Measurements from ENCODE around the gene TMEM117. TPM values are rescaled to one million over a fixed set of nuclear protein-coding genes. Genes with fewer than 3 reads are reported as not detected.
"Not testable (repeated sequence)": the region's sequence is repeated elsewhere in the genome, so short reads cannot be mapped to it uniquely, and the experiment has no call there.

The TMEM117 gene
- total and polyA plus RNA-seq, 8 donors, result 1.9 to 52.5 (median 8.0) TPM

GRCh38 chr12:44247588-44247987 is 411.7 kb downstream of the TMEM117 start:
- TF ChIP-seq POLR2A (IDR thresholded peaks at IDR 0.05) (no peak), CTCF (IDR thresholded peaks at IDR 0.05) (no peak), POLR2AphosphoS5 (IDR thresholded peaks at IDR 0.05) (no peak), EP300 (IDR thresholded peaks at IDR 0.05) (no peak)
- H3K9me3 ChIP-seq, result peaks cover 0 to 6% (median 3%) of the 10 kb centered on the region in 4 donors
- intact Hi-C loops (cut with DNase I; ENCODE audit: low total_unique reads), result no loop called here
- no peaks in the 10 kb centered on the region for H3K4me1 ChIP-seq
- no peaks in the 10 kb centered on the region for H3K36me3 ChIP-seq
- H3K4me3 ChIP-seq, result no peak overlapping the region
- WGBS, 5 donors, result 66 to 80% (median 80%) methylated on average over 3 to 4 of the region's 4 CpGs
- H3K27ac ChIP-seq, result no peak overlapping the region
- no peak for DNase-seq
- no peaks in the 10 kb centered on the region for H3K27me3 ChIP-seq

- no peak for DNase-seq
- H3K27me3 ChIP-seq, result no peaks in the 10 kb centered on the region
- no peaks in the 10 kb centered on the region for H3K4me1 ChIP-seq
- H3K4me3 ChIP-seq, result no peak overlapping the region
- H3K36me3 ChIP-seq, result no peaks in the 10 kb centered on the region
- 94 to 100% (median 97%) methylated on average over 4 of the region's 4 CpGs for WGBS, 5 donors
- no peak for TF ChIP-seq POLR2AphosphoS5 (IDR thresholded peaks at IDR 0.05)
- no peak for TF ChIP-seq POLR2A (IDR thresholded peaks at IDR 0.05)
- TF ChIP-seq CTCF (IDR thresholded peaks at IDR 0.05), result no peak
- no peak for TF ChIP-seq EP300 (IDR thresholded peaks at IDR 0.05)
- peaks cover 0 to 6% (median 3%) of the 10 kb centered on the region in 4 donors for H3K9me3 ChIP-seq
- intact Hi-C loops (cut with DNase I; ENCODE audit: low total_unique reads), result no loop called here
- no peak overlapping the region for H3K27ac ChIP-seq
Observed at GRCh38 chr12:44248436-44248835, 412.6 kb downstream of the TMEM117 start.

- H3K9me3 ChIP-seq; H3K4me3 ChIP-seq; H3K27me3 ChIP-seq; intact Hi-C loops (cut with DNase I; ENCODE audit: low total_unique reads); H3K4me1 ChIP-seq; DNase-seq; H3K36me3 ChIP-seq; H3K27ac ChIP-seq: not testable (repeated sequence)
- 85 to 100% (median 96%) methylated on average over 1 of the region's 1 CpG for WGBS, 5 donors
Observed at GRCh38 chr12:44250440-44250839, 414.6 kb downstream of the TMEM117 start.

- H3K4me3 ChIP-seq, result no peak overlapping the region
- no peaks in the 10 kb centered on the region for H3K27me3 ChIP-seq
- H3K9me3 ChIP-seq, result peaks cover 0 to 6% (median 1%) of the 10 kb centered on the region in 4 donors
- no peaks in the 10 kb centered on the region for H3K4me1 ChIP-seq
- DNase-seq, result no peak
- intact Hi-C loops (cut with DNase I; ENCODE audit: low total_unique reads), result no loop called here
- H3K27ac ChIP-seq, result no peak overlapping the region
- H3K36me3 ChIP-seq, result no peaks in the 10 kb centered on the region
- 58 to 82% (median 75%) methylated on average over 2 of the region's 2 CpGs for WGBS, 5 donors
- TF ChIP-seq POLR2AphosphoS5 (IDR thresholded peaks at IDR 0.05) (no peak), EP300 (IDR thresholded peaks at IDR 0.05) (no peak)
Observed at GRCh38 chr12:44253338-44253856, 417.5 kb downstream of the TMEM117 start.

GRCh38 chr12:44258246-44258645 is 422.4 kb downstream of the TMEM117 start:
- Histone ChIP-seq H3K36me3 (no peaks in the 10 kb centered on the region), H3K4me3 (no peak overlapping the region), H3K27ac (no peak overlapping the region), H3K9me3 (no peaks in the 10 kb centered on the region), H3K4me1 (no peaks in the 10 kb centered on the region), H3K27me3 (no peaks in the 10 kb centered on the region)
- intact Hi-C loops (cut with DNase I; ENCODE audit: low total_unique reads), result no loop called here
- WGBS, 5 donors, result 86 to 94% (median 92%) methylated on average over 1 of the region's 1 CpG
- no peak for DNase-seq
- TF ChIP-seq EP300 (IDR thresholded peaks at IDR 0.05) (no peak), CTCF (IDR thresholded peaks at IDR 0.05) (no peak), POLR2A (IDR thresholded peaks at IDR 0.05) (no peak), POLR2AphosphoS5 (IDR thresholded peaks at IDR 0.05) (no peak)

Measured in stomach (tissue), 9 donors.